DMS53 treated with DMSO at 0.1 percent for 48 hours (cell line): ENCODE data around the gene COA7.

Source experiments
- DNase-seq: peaks from one replicate; lab custom pipeline; 2025; ENCODE audit not compliant: unreplicated experiment; lab: John Stamatoyannopoulos, UW

COA7 gene

DNA sequence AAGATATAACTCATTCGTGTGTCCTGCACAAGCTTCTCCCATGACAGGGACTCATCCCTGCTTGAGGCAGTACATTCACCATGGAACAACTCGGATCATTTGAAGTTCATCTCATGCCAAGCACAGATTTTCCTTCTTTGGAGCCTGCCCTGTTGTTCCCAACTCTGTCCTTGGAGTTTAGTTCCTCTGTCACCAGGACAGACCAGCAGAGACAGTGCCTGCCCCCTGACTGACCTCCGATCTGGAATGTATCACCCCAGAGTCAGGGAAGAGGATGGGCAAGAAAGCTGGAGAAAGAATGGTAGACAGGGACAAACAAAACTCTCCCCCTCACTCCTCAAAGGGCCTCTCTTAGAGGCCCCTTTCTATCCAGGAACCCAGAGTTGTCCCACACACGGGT lies 60.2 kb downstream of the COA7 start:
- DNase-seq, result no peak

DNA sequence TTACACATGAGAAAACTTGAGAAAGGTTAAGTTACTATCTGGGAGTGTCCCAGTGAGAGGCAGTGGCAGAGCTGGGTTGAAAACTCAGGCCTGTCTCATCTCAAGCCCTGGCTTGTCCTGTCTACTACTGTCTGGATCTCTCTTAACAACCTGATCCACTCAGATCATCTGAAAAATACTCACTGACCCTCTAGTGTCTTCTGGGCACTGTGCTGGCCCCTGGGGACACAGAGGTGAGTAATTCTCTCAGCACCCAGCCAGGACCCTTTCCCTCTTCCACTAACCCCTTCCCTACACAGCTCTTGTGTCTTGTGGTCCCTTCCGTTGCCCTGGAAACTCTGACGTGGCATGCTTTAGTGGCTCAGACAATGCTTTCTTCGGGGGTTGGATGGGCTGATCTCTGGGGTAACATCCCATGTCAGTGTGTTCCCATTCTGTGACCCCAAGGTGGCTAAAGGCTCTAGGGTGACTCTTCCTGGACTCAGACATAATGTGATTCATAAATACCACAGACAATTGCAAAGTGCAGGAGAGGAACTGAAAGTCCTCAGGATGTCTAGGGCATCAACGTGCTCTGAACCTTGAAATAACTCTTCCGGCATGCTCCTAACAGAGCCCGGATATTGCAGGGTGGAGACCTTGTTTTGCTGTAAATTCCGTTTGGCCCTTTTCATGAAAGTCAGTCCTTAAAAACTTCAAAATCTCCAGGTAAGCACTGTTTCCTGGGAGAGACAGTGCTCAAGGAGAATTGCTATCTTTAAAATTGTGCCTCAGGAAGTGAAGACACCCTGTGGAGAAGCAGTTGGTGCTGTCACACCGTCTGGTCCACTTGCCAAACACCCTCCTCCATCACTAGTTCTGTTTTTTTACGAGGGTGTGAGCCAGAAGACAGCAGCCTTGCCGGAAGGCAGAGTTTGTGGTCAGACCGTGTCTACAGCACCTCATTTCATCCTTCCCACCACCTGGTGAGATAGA lies 61.1 kb downstream of the COA7 start:
- no peak for DNase-seq

DNA sequence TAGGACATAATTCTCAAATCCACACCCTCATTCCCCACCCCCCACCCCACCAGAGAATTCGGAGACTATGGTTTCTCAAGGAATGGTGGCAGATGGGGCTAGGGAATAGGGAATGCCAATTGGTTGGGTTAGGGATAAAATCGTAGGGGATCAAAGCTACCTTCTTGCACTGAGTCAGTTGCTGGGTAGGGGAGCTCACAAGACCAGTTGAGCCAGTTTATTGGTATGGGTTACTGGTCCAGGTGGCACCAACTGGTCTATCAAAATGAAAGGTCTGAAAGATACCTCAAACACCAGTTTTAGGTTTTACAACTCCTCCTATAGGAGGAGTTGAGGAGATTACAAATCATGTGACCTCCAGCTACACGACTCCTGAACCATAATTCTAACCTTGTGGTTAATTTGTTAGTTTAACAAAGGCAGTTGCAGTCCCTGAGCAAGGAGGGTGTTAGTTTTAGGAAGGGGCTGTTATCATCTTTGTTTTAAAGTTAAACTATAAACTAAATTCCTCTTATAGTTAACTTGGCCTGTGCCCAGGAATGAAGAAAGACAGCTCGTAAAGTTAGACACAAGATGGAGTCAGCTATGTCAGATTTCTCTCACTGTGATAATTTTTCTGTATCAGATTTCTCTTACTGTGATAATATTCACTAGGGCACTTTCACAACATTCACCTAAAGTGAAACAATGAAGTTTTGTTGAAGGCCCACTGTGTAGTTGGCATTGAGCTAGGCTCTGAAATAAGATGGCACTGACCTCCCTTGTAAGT lies 62.6 kb downstream of the COA7 start:
- DNase-seq, result peak; percentile 12
